Lower leg skin (tissue), 3 donors: Measurements from ENCODE around the gene IVNS1ABP.

Source experiments
- POLR2A ChIP-seq, 2 donors: fragments of 450-650 bp; IDR thresholded peaks; one replicate each; pipeline ENCODE4 v1.6.1; 2016 to 2017; ENCODE audit warnings: antibody characterized with exemption in 2 of 2, mild to moderate bottlenecking in 1 of 2, moderate library complexity in 1 of 2
- TF ChIP-seq, protein P1 (sequence below), 3 donors: fragments of 450-650 bp; IDR thresholded peaks; one replicate each; pipeline ENCODE4 v1.5.1; 2016; ENCODE audit warnings: antibody characterized with exemption in 3 of 3, mild to moderate bottlenecking in 3 of 3, moderate library complexity in 2 of 3

DNA sequence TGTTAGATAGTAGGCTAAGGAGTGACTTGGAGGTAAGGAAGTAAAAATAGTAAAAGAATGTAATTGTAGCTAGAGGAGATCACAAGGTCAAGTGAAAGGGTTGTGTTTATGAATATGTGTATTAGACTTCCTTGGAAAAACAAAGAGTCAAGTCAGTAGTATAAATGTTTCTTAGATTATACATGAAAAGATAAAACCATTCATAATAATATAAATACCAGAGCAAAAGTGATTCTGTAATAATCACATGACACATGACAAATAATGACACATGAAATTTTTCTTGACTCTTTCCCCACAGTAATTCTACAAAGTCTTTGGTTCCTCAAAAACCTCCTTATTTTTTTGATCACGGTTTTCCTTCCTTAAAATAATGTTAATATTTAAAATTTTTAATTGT lies 56.4 kb downstream of the IVNS1ABP start:
- no peak for TF ChIP-seq POLR2A (IDR thresholded peaks at IDR 0.05)
- TF ChIP-seq, protein P1, sequence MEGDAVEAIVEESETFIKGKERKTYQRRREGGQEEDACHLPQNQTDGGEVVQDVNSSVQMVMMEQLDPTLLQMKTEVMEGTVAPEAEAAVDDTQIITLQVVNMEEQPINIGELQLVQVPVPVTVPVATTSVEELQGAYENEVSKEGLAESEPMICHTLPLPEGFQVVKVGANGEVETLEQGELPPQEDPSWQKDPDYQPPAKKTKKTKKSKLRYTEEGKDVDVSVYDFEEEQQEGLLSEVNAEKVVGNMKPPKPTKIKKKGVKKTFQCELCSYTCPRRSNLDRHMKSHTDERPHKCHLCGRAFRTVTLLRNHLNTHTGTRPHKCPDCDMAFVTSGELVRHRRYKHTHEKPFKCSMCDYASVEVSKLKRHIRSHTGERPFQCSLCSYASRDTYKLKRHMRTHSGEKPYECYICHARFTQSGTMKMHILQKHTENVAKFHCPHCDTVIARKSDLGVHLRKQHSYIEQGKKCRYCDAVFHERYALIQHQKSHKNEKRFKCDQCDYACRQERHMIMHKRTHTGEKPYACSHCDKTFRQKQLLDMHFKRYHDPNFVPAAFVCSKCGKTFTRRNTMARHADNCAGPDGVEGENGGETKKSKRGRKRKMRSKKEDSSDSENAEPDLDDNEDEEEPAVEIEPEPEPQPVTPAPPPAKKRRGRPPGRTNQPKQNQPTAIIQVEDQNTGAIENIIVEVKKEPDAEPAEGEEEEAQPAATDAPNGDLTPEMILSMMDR (IDR thresholded peaks at IDR 0.05), result no peak
